Measurements from ENCODE around the gene EPB41.

DNA sequence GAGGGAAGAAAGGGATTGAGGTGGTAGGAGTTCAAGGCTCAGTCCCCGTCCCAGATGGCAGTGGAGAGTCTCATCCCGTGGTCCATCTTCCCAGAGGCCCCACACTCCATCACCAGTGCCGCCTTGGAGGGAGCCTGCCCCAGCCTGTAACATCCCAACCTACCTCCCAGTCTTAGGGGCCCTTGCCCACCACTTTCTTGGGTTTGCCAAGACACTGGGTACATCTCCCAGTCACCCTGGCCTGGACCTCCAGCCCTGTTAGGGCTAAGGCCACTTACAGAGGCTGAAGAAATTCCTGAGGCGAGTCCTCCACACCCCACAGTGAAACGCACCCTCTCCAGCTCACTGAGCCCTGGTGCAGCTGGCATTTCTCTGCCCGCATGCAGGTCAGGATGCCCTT is 206.0 kb downstream of the EPB41 start:
- TF ChIP-seq POLR2AphosphoS5 (IDR thresholded peaks at IDR 0.05) (no peak), CTCF (IDR thresholded peaks at IDR 0.05) (no peak), POLR2A (IDR thresholded peaks at IDR 0.05) (no peak), EP300 (IDR thresholded peaks at IDR 0.05) (no peak)
